Astrocyte of the cerebellum (primary cell): ENCODE measurements around the gene LDHD.

Experiments used
- DNase-seq: peaks from one replicate; pipeline ENCODE4 v3.0.0-alpha.2; 2011; ENCODE audit warnings: low read depth
- H3K4me3 ChIP-seq: 2 replicates; pipeline ENCODE4 v1.5.1; 2011; ENCODE audit warnings: mild to moderate bottlenecking, low read depth, low read length, moderate library complexity
- CTCF ChIP-seq: IDR thresholded peaks from 2 replicates; pipeline ENCODE4 v1.5.1; 2012; ENCODE audit warnings: low read length, low read depth, moderate library complexity, mild to moderate bottlenecking; ENCODE audit errors: missing control alignments
- in situ Hi-C: cut with HindIII; loops from 2 replicates; pipeline ENCODE4 v1.10.0; 2017; ENCODE audit warnings: low sequenced_read_pairs

The LDHD gene

GRCh38 chr16:75114946-75115825 lies 1.4 kb downstream of the LDHD start:
- in situ Hi-C loops: no loop called here
- no peak for TF ChIP-seq CTCF
- H3K4me3 ChIP-seq: no peak overlapping the region
- DNase-seq: no peak

- no peak for DNase-seq
- H3K4me3 ChIP-seq: no peak overlapping the region
- TF ChIP-seq CTCF: no peak
- in situ Hi-C loops: no loop called here
These were observed 2.2 kb downstream of the LDHD start for GRCh38 chr16:75114179-75114945.

GRCh38 chr16:75113541-75114121 lies 2.9 kb downstream of the LDHD start:
- in situ Hi-C loops: no loop called here
- no peak overlapping the region for H3K4me3 ChIP-seq
- no peak for TF ChIP-seq CTCF
- no peak for DNase-seq

GRCh38 chr16:75112734-75113491 lies 3.7 kb downstream of the LDHD start:
- no peak for TF ChIP-seq CTCF
- in situ Hi-C loops: no loop called here
- DNase-seq: no peak
- no peak overlapping the region for H3K4me3 ChIP-seq

- TF ChIP-seq CTCF: no peak
- no peak for DNase-seq
- H3K4me3 ChIP-seq: no peak overlapping the region
These were observed 4.4 kb downstream of the LDHD start for GRCh38 chr16:75111961-75112733.

More at GRCh38 chr16:75111961-75112733, 4.4 kb downstream of the LDHD start:
- in situ Hi-C loops: no loop called here
